Lung (tissue), 13 donors: ENCODE data around the gene MRE11. TPM values are rescaled to one million over a fixed set of nuclear protein-coding genes. Genes with fewer than 3 reads are reported as not detected.
"Not testable (repeated sequence)": the region's sequence is repeated elsewhere in the genome, so short reads cannot be mapped to it uniquely, and the experiment has no call there.

Experiments used
- ATAC-seq: fragments of 200-7000 bp; cut with Tn5 transposase; one replicate; pipeline ENCODE4 v1.9.1; 2020; ENCODE audit warnings: moderate number of reproducible peaks; ENCODE audit not compliant: insufficient read depth, low FRiP score
- DNase-seq, 3 donors: peaks; one replicate each; pipeline ENCODE4 v3.0.0-alpha.2; 2013 to 2017
- H3K27ac ChIP-seq, 2 donors: one replicate each; pipeline ENCODE4 v1.5.1; 2013; ENCODE audit warnings: mild to moderate bottlenecking in 2 of 2, moderate library complexity in 2 of 2, control low read depth in 1 of 2, inconsistent platforms in 1 of 2, low read depth in 1 of 2, low read length in 1 of 2
- H3K27me3 ChIP-seq, 3 donors: one replicate each; pipeline ENCODE4 v1.5.1; 2013; ENCODE audit warnings: low read length in 2 of 3; ENCODE audit not compliant: control insufficient read depth in 3 of 3, insufficient read depth in 3 of 3
- H3K36me3 ChIP-seq, 4 donors: one replicate each; pipeline ENCODE4 v1.5.1; 2013; ENCODE audit warnings: low read length in 4 of 4, mild to moderate bottlenecking in 1 of 4, moderate library complexity in 1 of 4; ENCODE audit not compliant: control insufficient read depth in 4 of 4, insufficient read depth in 4 of 4
- H3K4me1 ChIP-seq, 5 donors: one replicate each; pipeline ENCODE4 v1.5.1; 2013; ENCODE audit warnings: low read length in 5 of 5, mild to moderate bottlenecking in 2 of 5, moderate library complexity in 1 of 5; ENCODE audit not compliant: control insufficient read depth in 5 of 5, insufficient read depth in 5 of 5
- H3K4me3 ChIP-seq: one replicate; pipeline ENCODE4 v1.5.1; 2013; ENCODE audit warnings: mild to moderate bottlenecking, control low read depth, moderate library complexity
- H3K9ac ChIP-seq, 2 donors: one replicate each; pipeline ENCODE4 v1.5.1; 2013; ENCODE audit warnings: low read length in 2 of 2, control low read depth in 1 of 2; ENCODE audit not compliant: insufficient read depth in 1 of 2
- H3K9me3 ChIP-seq, 4 donors: one replicate each; pipeline ENCODE4 v1.5.1; 2013; ENCODE audit warnings: low read length in 3 of 4, mild to moderate bottlenecking in 1 of 4, moderate library complexity in 1 of 4; ENCODE audit not compliant: control insufficient read depth in 4 of 4, insufficient read depth in 3 of 4
- WGBS, 2 donors: extraction: QIAGEN DNeasy Blood & Tissue Kit; methylation state at CpG; one replicate each; pipeline ENCODE4 v1.1.7; 2013; 5-methylcytosine and 5-hydroxymethylcytosine counted together
- polyA plus RNA-seq, 2 donors: library from polyadenylated mRNA; stranded (reverse); fragments of 200-250 nt; gene quantifications; one replicate each; pipeline ENCODE4 v1.2.1, GENCODE V29; 2013
- small RNA-seq: library from RNA; depleted of rRNA; stranded (forward); fragments of <200 nt; gene quantifications from one replicate; pipeline ENCODE3, GENCODE V24; 2014; ENCODE audit warnings: low replicate concordance
- total RNA-seq, 2 donors: library from RNA; depleted of rRNA in 1 of 2; stranded (reverse); fragments of >200 nt in 1 of 2; gene quantifications; one replicate each; pipeline ENCODE4 v1.2.1, GENCODE V29; 2014 to 2021
- TF ChIP-seq, protein P1 (sequence below): IDR thresholded peaks from 2 replicates; pipeline ENCODE4 v1.5.1; 2012; ENCODE audit warnings: mild to moderate bottlenecking; ENCODE audit errors: control extremely low read depth, extremely low read depth
- donor health status: control.
- donor health status: control.
- donor health status: Bipolar disorder and iron deficiency.
- donor health status: healthy.
- donor health status: DM: yes; HTN: yes; CAD: no.

Gene MRE11
- total and polyA plus RNA-seq, 4 donors: 4.3 to 67.8 (median 10.8) TPM

DNA sequence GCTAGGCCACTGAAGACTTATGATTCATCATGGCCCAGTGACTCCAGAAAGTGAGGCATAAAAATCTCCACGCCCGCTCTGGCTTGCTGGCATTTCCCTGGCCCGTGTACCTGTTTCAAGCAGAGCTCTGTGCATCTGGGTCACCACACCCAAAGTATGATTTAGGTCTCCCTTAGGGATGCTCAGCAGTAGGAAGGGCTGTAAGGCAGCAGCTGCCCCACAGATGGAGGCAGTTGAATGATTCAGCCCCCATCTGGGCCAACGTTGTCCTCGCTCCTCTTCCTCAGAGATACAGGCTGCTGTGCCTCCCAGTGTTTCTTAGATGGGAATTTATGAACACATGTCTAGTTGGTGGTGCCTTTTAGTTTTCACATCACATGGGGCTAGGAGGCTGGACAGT, 114.0 kb downstream of the MRE11 start:
- TF ChIP-seq, protein P1, sequence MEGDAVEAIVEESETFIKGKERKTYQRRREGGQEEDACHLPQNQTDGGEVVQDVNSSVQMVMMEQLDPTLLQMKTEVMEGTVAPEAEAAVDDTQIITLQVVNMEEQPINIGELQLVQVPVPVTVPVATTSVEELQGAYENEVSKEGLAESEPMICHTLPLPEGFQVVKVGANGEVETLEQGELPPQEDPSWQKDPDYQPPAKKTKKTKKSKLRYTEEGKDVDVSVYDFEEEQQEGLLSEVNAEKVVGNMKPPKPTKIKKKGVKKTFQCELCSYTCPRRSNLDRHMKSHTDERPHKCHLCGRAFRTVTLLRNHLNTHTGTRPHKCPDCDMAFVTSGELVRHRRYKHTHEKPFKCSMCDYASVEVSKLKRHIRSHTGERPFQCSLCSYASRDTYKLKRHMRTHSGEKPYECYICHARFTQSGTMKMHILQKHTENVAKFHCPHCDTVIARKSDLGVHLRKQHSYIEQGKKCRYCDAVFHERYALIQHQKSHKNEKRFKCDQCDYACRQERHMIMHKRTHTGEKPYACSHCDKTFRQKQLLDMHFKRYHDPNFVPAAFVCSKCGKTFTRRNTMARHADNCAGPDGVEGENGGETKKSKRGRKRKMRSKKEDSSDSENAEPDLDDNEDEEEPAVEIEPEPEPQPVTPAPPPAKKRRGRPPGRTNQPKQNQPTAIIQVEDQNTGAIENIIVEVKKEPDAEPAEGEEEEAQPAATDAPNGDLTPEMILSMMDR: no peak
- 90 to 98% methylated on average over 5 of the region's 5 CpGs for WGBS, 2 donors
- H3K9me3 ChIP-seq: no peaks in the 10 kb centered on the region
- no peaks in the 10 kb centered on the region for H3K4me1 ChIP-seq
- no peak overlapping the region for H3K27ac ChIP-seq
- no peak for ATAC-seq
- H3K9ac ChIP-seq: no peak overlapping the region
- no peaks in the 10 kb centered on the region for H3K36me3 ChIP-seq
- no peak overlapping the region for H3K4me3 ChIP-seq
- H3K27me3 ChIP-seq: no peaks in the 10 kb centered on the region
- DNase-seq: no peak

DNA sequence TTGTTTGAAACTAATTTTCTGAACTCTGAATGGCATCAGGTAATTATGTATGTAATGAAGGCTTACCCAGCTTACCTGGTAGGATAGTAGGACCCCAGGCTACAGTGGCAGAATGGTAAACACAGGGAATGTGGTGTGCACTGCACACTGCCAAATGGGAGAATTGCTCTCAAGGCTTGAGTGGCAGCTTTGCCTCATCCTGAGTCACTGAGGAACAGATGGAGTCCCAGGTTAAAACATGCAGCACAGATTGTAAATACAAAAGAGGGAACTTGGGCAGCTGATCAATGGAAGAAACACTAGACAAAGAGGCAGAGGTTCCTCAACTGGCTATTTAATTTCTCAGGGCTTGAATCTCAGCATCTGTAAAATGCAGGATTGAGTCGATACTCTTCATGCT, 116.8 kb downstream of the MRE11 start:
- TF ChIP-seq, protein P1: no peak
- no peaks in the 10 kb centered on the region for H3K4me1 ChIP-seq
- no peak overlapping the region for H3K27ac ChIP-seq
- H3K27me3 ChIP-seq: no peaks in the 10 kb centered on the region
- WGBS, 2 donors: 89 to 92% methylated on average over 1 of the region's 1 CpG
- H3K4me3 ChIP-seq: no peak overlapping the region
- no peak overlapping the region for H3K9ac ChIP-seq
- no peaks in the 10 kb centered on the region for H3K9me3 ChIP-seq
- ATAC-seq: no peak
- no peaks in the 10 kb centered on the region for H3K36me3 ChIP-seq
- DNase-seq: no peak

DNA sequence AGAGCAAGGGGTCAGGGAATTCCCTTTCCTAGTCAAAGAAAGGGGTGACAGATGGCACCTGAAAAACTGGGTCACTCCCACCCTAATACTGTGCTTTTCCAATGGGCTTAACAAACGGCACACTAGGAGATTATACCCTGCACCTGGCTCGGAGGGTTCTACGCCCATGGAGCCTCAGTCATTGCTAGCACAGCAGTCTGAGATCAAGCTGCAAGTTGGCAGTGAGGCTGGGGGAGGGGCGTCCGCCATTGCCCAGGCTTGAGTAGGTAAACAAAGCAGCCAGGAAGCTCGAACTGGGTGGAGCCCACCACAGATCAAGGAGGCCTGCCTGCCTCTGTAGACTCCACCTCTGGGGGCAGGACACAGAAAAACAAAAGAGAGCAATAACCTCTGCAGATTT, 123.1 kb downstream of the MRE11 start:
- not testable (repeated sequence) for H3K9me3 ChIP-seq, DNase-seq, H3K4me1 ChIP-seq, ATAC-seq, H3K4me3 ChIP-seq, H3K36me3 ChIP-seq, H3K27ac ChIP-seq, H3K9ac ChIP-seq, H3K27me3 ChIP-seq
- 80 to 89% methylated on average over 6 of the region's 6 CpGs for WGBS, 2 donors

Small RNA genes within 50 kb of the gene (small RNA-seq; reads per million reads assigned to genes)
- gene MIR548L: 0.17 reads per million

Other genes with a start within 250 kb of the MRE11 start
- not detected for gene IZUMO1R, start 189.3 kb downstream of the MRE11 start, total RNA-seq
- not detected for gene IZUMO1R, start 189.3 kb downstream of the MRE11 start, polyA plus RNA-seq
- under 1 TPM in 1 of 2 donors, not detected in 1; 0.06 TPM for gene GPR83, start 92.4 kb downstream of the MRE11 start, total RNA-seq
- under 1 TPM; 0.02 to 0.10 TPM for gene GPR83, start 92.4 kb downstream of the MRE11 start, polyA plus RNA-seq
- gene ANKRD49, start 140 bp upstream of the MRE11 start, total RNA-seq: 10 to 100 TPM; 10.4 to 22.6 TPM
- gene ANKRD49, start 140 bp upstream of the MRE11 start, polyA plus RNA-seq: 10 to 100 TPM; 13.0 to 18.1 TPM
- 10 to 100 TPM in 1 of 2 donors, 1 to 10 TPM in 1; 6.3 to 14.7 TPM for gene C11orf97, start 18.6 kb upstream of the MRE11 start, total RNA-seq
- gene C11orf97, start 18.6 kb upstream of the MRE11 start, polyA plus RNA-seq: 1 to 10 TPM; 4.1 to 7.4 TPM
- gene FUT4, start 50.1 kb upstream of the MRE11 start, total RNA-seq: 1 to 10 TPM; 7.5 to 9.7 TPM
- gene FUT4, start 50.1 kb upstream of the MRE11 start, polyA plus RNA-seq: 1 to 10 TPM; 1.0 to 6.9 TPM
- gene PIWIL4, start 73.5 kb upstream of the MRE11 start, total RNA-seq: 1 to 10 TPM; 1.8 to 5.8 TPM
- 1 to 10 TPM; 2.4 to 3.7 TPM for gene PIWIL4, start 73.5 kb upstream of the MRE11 start, polyA plus RNA-seq